ENCODE results near the gene HPRT1.

Gene HPRT1

GRCh38 chrX:134525086-134525792, 65.3 kb downstream of the HPRT1 start:
- no peak for DNase-seq (ENCODE audit: low read depth)
- no peak for TF ChIP-seq CTCF (conservative IDR thresholded peaks at IDR 0.05; ENCODE audit: low read length)
- H3K4me3 ChIP-seq (ENCODE audit: low read length): no peak overlapping the region

GRCh38 chrX:134526399-134526798, 66.4 kb downstream of the HPRT1 start:
- DNase-seq (ENCODE audit: low read depth): no peak
- no peak overlapping the region for H3K4me3 ChIP-seq (ENCODE audit: low read length)
- TF ChIP-seq CTCF (conservative IDR thresholded peaks at IDR 0.05; ENCODE audit: low read length): no peak

GRCh38 chrX:134528960-134529359, 69.0 kb downstream of the HPRT1 start:
- DNase-seq (ENCODE audit: low read depth): no peak
- TF ChIP-seq CTCF (conservative IDR thresholded peaks at IDR 0.05; ENCODE audit: low read length): no peak
- no peak overlapping the region for H3K4me3 ChIP-seq (ENCODE audit: low read length)

GRCh38 chrX:134529481-134529880, 69.5 kb downstream of the HPRT1 start:
- H3K4me3 ChIP-seq (ENCODE audit: low read length): no peak overlapping the region
- TF ChIP-seq CTCF (conservative IDR thresholded peaks at IDR 0.05; ENCODE audit: low read length): no peak
- DNase-seq (ENCODE audit: low read depth): no peak

GRCh38 chrX:134530845-134531244, 70.9 kb downstream of the HPRT1 start:
- DNase-seq (ENCODE audit: low read depth): no peak
- TF ChIP-seq CTCF (conservative IDR thresholded peaks at IDR 0.05; ENCODE audit: low read length): no peak
- no peak overlapping the region for H3K4me3 ChIP-seq (ENCODE audit: low read length)

- H3K4me3 ChIP-seq (ENCODE audit: low read length): no peak overlapping the region
- DNase-seq (ENCODE audit: low read depth): no peak
- no peak for TF ChIP-seq CTCF (conservative IDR thresholded peaks at IDR 0.05; ENCODE audit: low read length)
Measured at GRCh38 chrX:134533352-134533751, 73.4 kb downstream of the HPRT1 start.

GRCh38 chrX:134533952-134534351, 74.0 kb downstream of the HPRT1 start:
- no peak for TF ChIP-seq CTCF (conservative IDR thresholded peaks at IDR 0.05; ENCODE audit: low read length)
- no peak overlapping the region for H3K4me3 ChIP-seq (ENCODE audit: low read length)
- DNase-seq (ENCODE audit: low read depth): no peak

All from AG10803 (cell line).